RWPE2 (cell line): ENCODE results near the gene SLC41A3.
A peak's percentile ranks its signal among the peaks of the same experiment; 100 is the strongest.

Experiments
- ATAC-seq: fragments of 200-7000 bp; cut with Tn5 transposase; 3 replicates; pipeline ENCODE4 v1.9.1; 2021; ENCODE audit warnings: low read depth
- DNase-seq: peaks from one replicate; pipeline ENCODE4 v3.0.0-alpha.2; 2020; ENCODE audit warnings: low spot score
- H3K27ac ChIP-seq: fragments of 450-650 bp; 2 replicates; pipeline ENCODE4 v1.5.1; 2017; ENCODE audit warnings: mild to moderate bottlenecking; ENCODE audit not compliant: poor library complexity, severe bottlenecking
- H3K27me3 ChIP-seq: fragments of 250-450 bp; sonication (Bioruptor Pico); 2 replicates; pipeline ENCODE4 v1.5.1; 2021; ENCODE audit warnings: mild to moderate bottlenecking, moderate library complexity; ENCODE audit not compliant: insufficient read depth, poor library complexity, severe bottlenecking
- H3K36me3 ChIP-seq: fragments of 250-450 bp; sonication (Bioruptor Pico); 2 replicates; pipeline ENCODE4 v1.5.1; 2020; ENCODE audit warnings: low read depth, mild to moderate bottlenecking, moderate library complexity
- H3K4me1 ChIP-seq: fragments of 250-450 bp; sonication (Bioruptor Pico); 2 replicates; pipeline ENCODE4 v1.5.1; 2021; ENCODE audit warnings: mild to moderate bottlenecking, moderate library complexity; ENCODE audit not compliant: insufficient read depth, poor library complexity, severe bottlenecking
- H3K4me3 ChIP-seq: fragments of 250-450 bp; sonication (Bioruptor Pico); 2 replicates; pipeline ENCODE4 v1.5.1; 2021; ENCODE audit warnings: mild to moderate bottlenecking, moderate library complexity; ENCODE audit not compliant: severe bottlenecking
- H3K9me3 ChIP-seq: fragments of 250-450 bp; sonication (Bioruptor Pico); 2 replicates; pipeline ENCODE4 v1.5.1; 2021; ENCODE audit warnings: mild to moderate bottlenecking, moderate library complexity; ENCODE audit not compliant: severe bottlenecking
- TF ChIP-seq, protein P1 (sequence below): fragments of 450-650 bp; IDR thresholded peaks from one replicate; pipeline ENCODE4 v1.5.1; 2017; ENCODE audit warnings: mild to moderate bottlenecking, moderate library complexity; ENCODE audit not compliant: poor library complexity, severe bottlenecking

The SLC41A3 gene

DNA sequence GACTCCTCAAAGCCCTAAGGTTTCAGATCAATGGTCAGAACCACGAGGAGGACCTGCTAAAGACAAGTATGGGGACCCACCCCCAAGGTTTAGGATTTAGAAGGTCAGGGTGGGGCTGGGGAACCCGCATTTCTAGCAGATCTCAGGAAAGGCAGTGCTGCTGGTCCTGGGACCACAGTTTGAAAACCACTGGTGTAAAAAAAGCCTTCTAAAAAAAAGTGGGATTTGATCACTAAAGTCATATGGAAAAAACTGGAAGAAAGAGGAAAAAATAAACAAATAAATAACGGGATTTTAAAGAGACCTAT is 832 bp downstream of the SLC41A3 start:
- H3K4me1 ChIP-seq, result peaks cover 13% of the 10 kb centered on the region
- H3K27me3 ChIP-seq, result no peaks in the 10 kb centered on the region
- TF ChIP-seq, protein P1, sequence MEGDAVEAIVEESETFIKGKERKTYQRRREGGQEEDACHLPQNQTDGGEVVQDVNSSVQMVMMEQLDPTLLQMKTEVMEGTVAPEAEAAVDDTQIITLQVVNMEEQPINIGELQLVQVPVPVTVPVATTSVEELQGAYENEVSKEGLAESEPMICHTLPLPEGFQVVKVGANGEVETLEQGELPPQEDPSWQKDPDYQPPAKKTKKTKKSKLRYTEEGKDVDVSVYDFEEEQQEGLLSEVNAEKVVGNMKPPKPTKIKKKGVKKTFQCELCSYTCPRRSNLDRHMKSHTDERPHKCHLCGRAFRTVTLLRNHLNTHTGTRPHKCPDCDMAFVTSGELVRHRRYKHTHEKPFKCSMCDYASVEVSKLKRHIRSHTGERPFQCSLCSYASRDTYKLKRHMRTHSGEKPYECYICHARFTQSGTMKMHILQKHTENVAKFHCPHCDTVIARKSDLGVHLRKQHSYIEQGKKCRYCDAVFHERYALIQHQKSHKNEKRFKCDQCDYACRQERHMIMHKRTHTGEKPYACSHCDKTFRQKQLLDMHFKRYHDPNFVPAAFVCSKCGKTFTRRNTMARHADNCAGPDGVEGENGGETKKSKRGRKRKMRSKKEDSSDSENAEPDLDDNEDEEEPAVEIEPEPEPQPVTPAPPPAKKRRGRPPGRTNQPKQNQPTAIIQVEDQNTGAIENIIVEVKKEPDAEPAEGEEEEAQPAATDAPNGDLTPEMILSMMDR, result no peak
- H3K36me3 ChIP-seq, result no peaks in the 10 kb centered on the region
- H3K27ac ChIP-seq, result peak overlapping the region; percentile 64
- H3K4me3 ChIP-seq, result peak overlapping the region; percentile 73
- ATAC-seq (no peak), DNase-seq (no peak)
- peaks cover 10% of the 10 kb centered on the region for H3K9me3 ChIP-seq

DNA sequence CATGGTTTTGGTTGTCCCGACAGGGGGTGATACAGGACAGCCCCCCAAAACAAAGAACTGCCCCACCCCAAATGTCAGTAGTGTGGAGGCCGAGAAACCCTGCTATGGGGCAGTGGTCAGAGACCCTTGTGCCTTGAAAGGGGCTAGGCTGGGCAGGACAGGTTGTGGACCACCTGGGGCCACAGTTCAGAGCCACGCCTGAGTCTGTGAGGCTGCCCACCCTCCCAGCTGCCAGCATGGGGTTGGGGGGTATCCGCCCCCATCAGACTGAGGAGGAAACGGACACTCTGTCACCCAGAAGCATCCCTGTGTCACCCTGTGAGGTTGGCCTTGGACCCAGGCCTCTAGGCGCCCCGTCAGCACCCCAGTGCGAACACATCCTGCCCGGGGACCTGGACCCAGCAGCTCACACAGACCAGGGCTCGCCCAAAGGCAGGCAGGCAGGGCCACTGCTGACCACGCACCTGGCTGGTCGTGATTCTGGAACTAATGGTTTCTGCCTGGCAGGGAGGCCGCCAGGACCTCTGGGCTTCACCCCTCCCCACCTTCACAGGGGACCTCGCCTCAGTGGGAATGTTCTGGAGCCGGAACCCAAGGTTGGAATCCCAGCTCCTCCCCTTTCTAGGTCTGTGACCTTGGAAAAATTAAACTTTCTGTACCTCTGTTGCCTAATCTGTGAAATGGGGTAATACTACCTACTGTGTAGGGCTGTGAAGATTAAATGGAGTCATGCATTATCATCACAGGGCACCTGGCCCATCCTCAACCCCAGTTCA is 1.4 kb downstream of the SLC41A3 start:
- H3K9me3 ChIP-seq, result peaks cover 4% of the 10 kb centered on the region
- no peaks in the 10 kb centered on the region for H3K36me3 ChIP-seq
- TF ChIP-seq, protein P1, result no peak
- H3K27ac ChIP-seq, result peak overlapping the region; percentile 64
- H3K27me3 ChIP-seq, result no peaks in the 10 kb centered on the region
- ATAC-seq (no peak), DNase-seq (no peak)
- peaks cover 13% of the 10 kb centered on the region for H3K4me1 ChIP-seq
- no peak overlapping the region for H3K4me3 ChIP-seq

- Histone ChIP-seq H3K27ac (peak overlapping the region; percentile 12), H3K27me3 (no peaks in the 10 kb centered on the region), H3K4me1 (peaks cover 13% of the 10 kb centered on the region), H3K36me3 (no peaks in the 10 kb centered on the region), H3K4me3 (no peak overlapping the region), H3K9me3 (no peaks in the 10 kb centered on the region)
- ATAC-seq, result peak; percentile 51
- DNase-seq, result no peak
- TF ChIP-seq, protein P1, result peak; percentile 47
These were observed 2.1 kb downstream of the SLC41A3 start for GRCh38 chr3:126081618-126082361.

DNA sequence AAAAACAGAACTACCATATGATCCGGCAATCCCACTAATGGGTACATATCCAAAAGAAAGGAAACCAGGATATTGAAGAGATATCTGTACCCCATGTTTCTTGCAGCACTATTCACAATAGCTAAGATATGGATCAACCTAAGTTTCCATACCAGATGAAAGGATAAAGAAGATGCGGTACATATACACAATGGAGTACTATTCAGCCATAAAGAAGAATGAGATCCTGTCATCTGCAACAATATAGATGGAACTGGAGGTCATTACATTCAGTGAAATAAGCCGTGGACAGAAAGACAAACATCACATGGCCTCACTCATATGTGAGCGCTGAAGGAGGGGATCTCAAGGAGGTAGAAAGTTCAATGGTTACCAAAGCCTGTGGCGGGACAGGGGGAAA is 3.0 kb downstream of the SLC41A3 start:
- Histone ChIP-seq H3K27me3 (no peaks in the 10 kb centered on the region), H3K4me3 (no peak overlapping the region), H3K27ac (no peak overlapping the region), H3K9me3 (no peaks in the 10 kb centered on the region), H3K4me1 (peaks cover 13% of the 10 kb centered on the region), H3K36me3 (no peaks in the 10 kb centered on the region)
- TF ChIP-seq, protein P1, result no peak
- DNase-seq, result no peak
- ATAC-seq, result no peak

DNA sequence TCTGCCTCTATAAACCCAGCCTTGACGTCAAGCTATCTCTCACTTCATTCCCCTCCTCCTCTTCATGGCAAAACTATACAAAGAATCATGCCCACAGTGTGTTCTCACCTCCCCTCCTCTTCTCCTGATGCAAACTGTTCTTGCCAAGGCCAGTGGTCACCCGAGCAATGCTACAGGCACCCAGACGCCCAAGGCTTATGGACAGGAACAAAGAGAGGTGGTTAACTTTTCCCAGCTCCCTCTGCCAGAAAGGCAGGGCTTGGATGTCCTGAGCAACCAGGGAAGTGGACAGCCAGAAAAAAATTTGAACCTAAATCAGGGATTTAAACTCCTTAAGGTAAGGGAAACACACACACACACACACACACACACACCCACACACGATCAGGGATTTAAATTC is 5.1 kb downstream of the SLC41A3 start:
- Histone ChIP-seq H3K4me1 (peaks cover 13% of the 10 kb centered on the region), H3K9me3 (no peaks in the 10 kb centered on the region), H3K36me3 (no peaks in the 10 kb centered on the region), H3K27me3 (no peaks in the 10 kb centered on the region), H3K4me3 (no peak overlapping the region), H3K27ac (no peak overlapping the region)
- DNase-seq (no peak), ATAC-seq (no peak)
- TF ChIP-seq, protein P1, result no peak
